NCI-H1092 treated with DMSO at 0.1 percent for 48 hours (cell line): ENCODE measurements around the gene DNM1.
"Not testable (repeated sequence)": the region's sequence is repeated elsewhere in the genome, so short reads cannot be mapped to it uniquely, and the experiment has no call there.

Source experiments
- DNase-seq: peaks from one replicate; lab custom pipeline; 2025; lab: John Stamatoyannopoulos, UW

DNM1 gene

GRCh38 chr9:128225770-128226411 is 22.7 kb downstream of the DNM1 start:
- no peak for DNase-seq

GRCh38 chr9:128226412-128226801 is 23.2 kb downstream of the DNM1 start:
- no peak for DNase-seq

GRCh38 chr9:128230897-128231296 is 27.7 kb downstream of the DNM1 start:
- DNase-seq, result not testable (repeated sequence)

GRCh38 chr9:128231638-128232527 is 28.7 kb downstream of the DNM1 start:
- DNase-seq, result no peak

GRCh38 chr9:128232528-128233428 is 29.6 kb downstream of the DNM1 start:
- no peak for DNase-seq

GRCh38 chr9:128233817-128234406 is 30.7 kb downstream of the DNM1 start:
- DNase-seq, result no peak

- DNase-seq, result no peak
These were observed 38.9 kb downstream of the DNM1 start for GRCh38 chr9:128242124-128242523.

- no peak for DNase-seq
These were observed 39.6 kb downstream of the DNM1 start for GRCh38 chr9:128242828-128243214.

GRCh38 chr9:128243215-128244018 is 40.2 kb downstream of the DNM1 start:
- DNase-seq, result no peak

- no peak for DNase-seq
These were observed 41.1 kb downstream of the DNM1 start for GRCh38 chr9:128244091-128244836.

GRCh38 chr9:128244837-128245231 is 41.7 kb downstream of the DNM1 start:
- DNase-seq, result no peak

GRCh38 chr9:128245421-128246151 is 42.4 kb downstream of the DNM1 start:
- DNase-seq, result no peak

- DNase-seq, result no peak
These were observed 43.3 kb downstream of the DNM1 start for GRCh38 chr9:128246471-128246870.

GRCh38 chr9:128247226-128247803 is 44.1 kb downstream of the DNM1 start:
- DNase-seq, result no peak

- DNase-seq, result no peak
These were observed 46.4 kb downstream of the DNM1 start for GRCh38 chr9:128249558-128249907.

GRCh38 chr9:128249908-128250838 is 47.0 kb downstream of the DNM1 start:
- DNase-seq, result no peak

- DNase-seq, result no peak
These were observed 47.9 kb downstream of the DNM1 start for GRCh38 chr9:128250839-128251731.
